Peyer's patch (tissue), 4 donors: ENCODE measurements around the gene SRGAP1.

Experiments
- POLR2A ChIP-seq, 2 donors: fragments of 450-650 bp; IDR thresholded peaks; one replicate each; pipeline ENCODE4 v1.5.1; 2017; ENCODE audit warnings: antibody characterized with exemption in 2 of 2, mild to moderate bottlenecking in 2 of 2, moderate library complexity in 2 of 2
- TF ChIP-seq, protein P1 (sequence below), 6 experiments: fragments of 450-650 bp in 4 of 6; fragments of 200-600 bp in 2 of 6; sonication (generic) in 1 of 6; IDR thresholded peaks; one replicate each; pipeline ENCODE4 v1.5.1; 2017 to 2019; ENCODE audit warnings: antibody characterized with exemption in 6 of 6, mild to moderate bottlenecking in 3 of 6, moderate library complexity in 1 of 6

- TF ChIP-seq, protein P1, sequence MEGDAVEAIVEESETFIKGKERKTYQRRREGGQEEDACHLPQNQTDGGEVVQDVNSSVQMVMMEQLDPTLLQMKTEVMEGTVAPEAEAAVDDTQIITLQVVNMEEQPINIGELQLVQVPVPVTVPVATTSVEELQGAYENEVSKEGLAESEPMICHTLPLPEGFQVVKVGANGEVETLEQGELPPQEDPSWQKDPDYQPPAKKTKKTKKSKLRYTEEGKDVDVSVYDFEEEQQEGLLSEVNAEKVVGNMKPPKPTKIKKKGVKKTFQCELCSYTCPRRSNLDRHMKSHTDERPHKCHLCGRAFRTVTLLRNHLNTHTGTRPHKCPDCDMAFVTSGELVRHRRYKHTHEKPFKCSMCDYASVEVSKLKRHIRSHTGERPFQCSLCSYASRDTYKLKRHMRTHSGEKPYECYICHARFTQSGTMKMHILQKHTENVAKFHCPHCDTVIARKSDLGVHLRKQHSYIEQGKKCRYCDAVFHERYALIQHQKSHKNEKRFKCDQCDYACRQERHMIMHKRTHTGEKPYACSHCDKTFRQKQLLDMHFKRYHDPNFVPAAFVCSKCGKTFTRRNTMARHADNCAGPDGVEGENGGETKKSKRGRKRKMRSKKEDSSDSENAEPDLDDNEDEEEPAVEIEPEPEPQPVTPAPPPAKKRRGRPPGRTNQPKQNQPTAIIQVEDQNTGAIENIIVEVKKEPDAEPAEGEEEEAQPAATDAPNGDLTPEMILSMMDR (IDR thresholded peaks at IDR 0.05): no peak
- no peak for TF ChIP-seq POLR2A (IDR thresholded peaks at IDR 0.05)
Observed at GRCh38 chr12:64088431-64089349, 244.2 kb downstream of the SRGAP1 start.
